ENCODE results near the gene ZNF213.

GRCh38 chr16:3145660-3146059 lies 10.8 kb downstream of the ZNF213 start:
- no peak for TF ChIP-seq CTCF (conservative IDR thresholded peaks at IDR 0.05; ENCODE audit: low read length)
- TF ChIP-seq EZH2phosphoT487 (IDR thresholded peaks at IDR 0.05; ENCODE audit: borderline replicate concordance) = no peak
